C4-2B (cell line): ENCODE measurements around the gene RCVRN.

Source experiments
- ZFX ChIP-seq: fragments of 450-650 bp; IDR thresholded peaks from 2 replicates; pipeline ENCODE4 v1.6.1; 2017
- TF ChIP-seq, protein P1 (sequence below): fragments of 450-650 bp; conservative IDR thresholded peaks from 2 replicates; pipeline ENCODE4 v1.5.1; 2017; ENCODE audit warnings: mild to moderate bottlenecking

- TF ChIP-seq, protein P1, sequence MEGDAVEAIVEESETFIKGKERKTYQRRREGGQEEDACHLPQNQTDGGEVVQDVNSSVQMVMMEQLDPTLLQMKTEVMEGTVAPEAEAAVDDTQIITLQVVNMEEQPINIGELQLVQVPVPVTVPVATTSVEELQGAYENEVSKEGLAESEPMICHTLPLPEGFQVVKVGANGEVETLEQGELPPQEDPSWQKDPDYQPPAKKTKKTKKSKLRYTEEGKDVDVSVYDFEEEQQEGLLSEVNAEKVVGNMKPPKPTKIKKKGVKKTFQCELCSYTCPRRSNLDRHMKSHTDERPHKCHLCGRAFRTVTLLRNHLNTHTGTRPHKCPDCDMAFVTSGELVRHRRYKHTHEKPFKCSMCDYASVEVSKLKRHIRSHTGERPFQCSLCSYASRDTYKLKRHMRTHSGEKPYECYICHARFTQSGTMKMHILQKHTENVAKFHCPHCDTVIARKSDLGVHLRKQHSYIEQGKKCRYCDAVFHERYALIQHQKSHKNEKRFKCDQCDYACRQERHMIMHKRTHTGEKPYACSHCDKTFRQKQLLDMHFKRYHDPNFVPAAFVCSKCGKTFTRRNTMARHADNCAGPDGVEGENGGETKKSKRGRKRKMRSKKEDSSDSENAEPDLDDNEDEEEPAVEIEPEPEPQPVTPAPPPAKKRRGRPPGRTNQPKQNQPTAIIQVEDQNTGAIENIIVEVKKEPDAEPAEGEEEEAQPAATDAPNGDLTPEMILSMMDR: no peak
- no peak for TF ChIP-seq ZFX
Measured at GRCh38 chr17:9862949-9863348, 42.1 kb downstream of the RCVRN start.
